HepG2 (cell line): ENCODE data around the gene UAP1L1. TPM values are rescaled to one million over a fixed set of nuclear protein-coding genes. Genes with fewer than 3 reads are reported as not detected.

ENCODE experiments used
- CREM ChIP-seq, 2 experiments: sonication (generic) in 1 of 2; formaldehyde crosslinking in 1 of 2; IDR thresholded peaks; 2 replicates each; pipeline versions ENCODE4 v1.4.0 to v1.6.1; 2016 to 2020; ENCODE audit warnings: antibody characterized with exemption in 1 of 2, mild to moderate bottlenecking in 1 of 2, missing genetic modification reagents in 1 of 2
- FOSL2 ChIP-seq: sonication (generic); formaldehyde crosslinking; IDR thresholded peaks from 2 replicates; pipeline ENCODE4 v1.4.0; 2020; ENCODE audit warnings: missing genetic modification reagents
- HMGXB4 ChIP-seq, 2 experiments: sonication (generic) in 1 of 2; formaldehyde crosslinking in 1 of 2; IDR thresholded peaks; 2 replicates each; pipeline versions ENCODE4 v1.4.0 to v1.6.1; 2018 to 2020; ENCODE audit warnings: missing genetic modification reagents in 2 of 2, borderline replicate concordance in 1 of 2, low read depth in 1 of 2, mild to moderate bottlenecking in 1 of 2, missing biosample characterization in 1 of 2
- IRX3 ChIP-seq: sonication (generic); formaldehyde crosslinking; IDR thresholded peaks from 2 replicates; pipeline ENCODE4 v1.8.1; 2023; ENCODE audit warnings: mild to moderate bottlenecking, low read depth, missing genetic modification reagents, borderline replicate concordance
- KLF11 ChIP-seq: IDR thresholded peaks from 2 replicates; pipeline ENCODE4 v1.6.1; 2016; ENCODE audit warnings: missing compliant biosample characterization
- LBX2 ChIP-seq: sonication (generic); formaldehyde crosslinking; IDR thresholded peaks from 2 replicates; pipeline ENCODE4 v1.5.0; 2020; ENCODE audit warnings: missing genetic modification reagents, mild to moderate bottlenecking, borderline replicate concordance
- NFYB ChIP-seq: sonication (generic); formaldehyde crosslinking; IDR thresholded peaks from 2 replicates; pipeline ENCODE4 v1.4.0; 2020; ENCODE audit warnings: missing genetic modification reagents
- PRDM10 ChIP-seq: sonication (generic); formaldehyde crosslinking; IDR thresholded peaks from 2 replicates; pipeline ENCODE4 v1.4.0; 2020; ENCODE audit warnings: low read depth, missing genetic modification reagents
- RAD51 ChIP-seq: fragments of 450-650 bp; IDR thresholded peaks from 2 replicates; pipeline ENCODE4 v1.6.1; 2016; ENCODE audit warnings: borderline replicate concordance
- REPIN1 ChIP-seq: sonication (generic); formaldehyde crosslinking; IDR thresholded peaks from 2 replicates; pipeline ENCODE4 v1.8.0; 2022; ENCODE audit warnings: missing genetic modification reagents, low read depth, mild to moderate bottlenecking, borderline replicate concordance
- SAFB2 ChIP-seq: sonication (generic); formaldehyde crosslinking; IDR thresholded peaks from 2 replicates; pipeline ENCODE4 v1.5.1; 2020; ENCODE audit warnings: missing genetic modification reagents, low read depth, mild to moderate bottlenecking, borderline replicate concordance
- SALL2 ChIP-seq: sonication (generic); formaldehyde crosslinking; IDR thresholded peaks from 2 replicates; pipeline ENCODE4 v1.8.1; 2023; ENCODE audit warnings: mild to moderate bottlenecking, missing genetic modification reagents, inconsistent platforms
- SIN3B ChIP-seq: fragments of 150-350 bp; IDR thresholded peaks from 2 replicates; pipeline ENCODE4 v1.6.1; 2014; ENCODE audit warnings: low read length
- SMYD3 ChIP-seq: sonication (generic); formaldehyde crosslinking; IDR thresholded peaks from 2 replicates; pipeline ENCODE4 v1.8.1; 2023; ENCODE audit warnings: mild to moderate bottlenecking, missing genetic modification reagents
- SP5 ChIP-seq: IDR thresholded peaks from 2 replicates; pipeline ENCODE4 v1.6.1; 2016; ENCODE audit warnings: low read depth, borderline replicate concordance
- ZFP36L1 ChIP-seq: sonication (generic); formaldehyde crosslinking; IDR thresholded peaks from 2 replicates; pipeline ENCODE4 v1.8.0; 2022; ENCODE audit warnings: mild to moderate bottlenecking, missing genetic modification reagents, moderate library complexity
- ZIK1 ChIP-seq: sonication (generic); formaldehyde crosslinking; IDR thresholded peaks from 2 replicates; pipeline ENCODE4 v1.5.0; 2020; ENCODE audit warnings: mild to moderate bottlenecking, low read depth, missing genetic modification reagents, borderline replicate concordance
- ZNF275 ChIP-seq: sonication (generic); formaldehyde crosslinking; IDR thresholded peaks from 2 replicates; pipeline ENCODE4 v1.8.0; 2022; ENCODE audit warnings: missing genetic modification reagents, mild to moderate bottlenecking, inconsistent platforms, borderline replicate concordance
- ZNF460 ChIP-seq: sonication (generic); formaldehyde crosslinking; IDR thresholded peaks from 2 replicates; pipeline ENCODE4 v1.5.1; 2020; ENCODE audit warnings: missing genetic modification reagents, mild to moderate bottlenecking, borderline replicate concordance
- ZNF577 ChIP-seq: sonication (generic); formaldehyde crosslinking; IDR thresholded peaks from 2 replicates; pipeline ENCODE4 v1.4.0; 2020; ENCODE audit warnings: mild to moderate bottlenecking, low read depth, missing genetic modification reagents, borderline replicate concordance
- polyA plus RNA-seq, 8 experiments: library from polyadenylated mRNA; depleted of rRNA in 3 of 8; stranded (reverse) in 7 of 8; unstranded in 1 of 8; fragments of >200 nt; fragmentation: Illumina TruSeq in 4 of 8; extraction: Trizol in 4 of 8; gene quantifications; 2 replicates each; pipeline versions ENCODE4 v1.2.1 to v1.2.3, GENCODE V29; 2011 to 2016; ENCODE audit warnings: low read depth in 4 of 8, missing spikeins in 1 of 8, mixed read lengths in 1 of 8; ENCODE audit not compliant: insufficient read depth in 1 of 8
- total RNA-seq, 5 experiments: library from RNA; depleted of rRNA; stranded (reverse); fragments of >200 nt; fragmentation: Illumina TruSeq; extraction: Trizol; gene quantifications; 2 replicates each; pipeline ENCODE4 v1.2.3, GENCODE V29; 2016; ENCODE audit warnings: low read depth in 1 of 5

Gene UAP1L1
- total and polyA plus RNA-seq, 2 of the 13 experiments (the other 11 are each of a cell fraction or from before 2014, with no cell fraction given): 5.4 to 6.4 TPM

- 0 out of 2 replicates have a peak, but pooled peaks have one; percentile 22 for TF ChIP-seq ZNF275 (CRISPR knock-in tag)
- peak; percentile 81 for TF ChIP-seq NFYB (CRISPR knock-in tag)
- TF ChIP-seq HMGXB4 (CRISPR knock-in tag; IDR thresholded peaks at IDR 0.05; ENCODE audit: borderline replicate concordance in 1 of 2, low read depth in 1 of 2): peak in 1 of 2 experiments; percentile 73; a peak in 2 of 4 replicates
- TF ChIP-seq SMYD3 (CRISPR knock-in tag): no peak
- 0 out of 2 replicates have a peak, but pooled peaks have one; percentile 12 for TF ChIP-seq SIN3B
- TF ChIP-seq CREM (IDR thresholded peaks at IDR 0.05): peak; percentile 32; the same call in 1 of the 2 replicates
- TF ChIP-seq CREM (CRISPR knock-in tag; IDR thresholded peaks at IDR 0.05): no peak
- TF ChIP-seq PRDM10: no peak
- TF ChIP-seq IRX3 (CRISPR knock-in tag): 0 out of 2 replicates have a peak, but pooled peaks have one; percentile 20
- TF ChIP-seq KLF11 (CRISPR knock-in tag): 0 out of 2 replicates have a peak, but pooled peaks have one; percentile 16
- 0 out of 2 replicates have a peak, but pooled peaks have one; percentile 8 for TF ChIP-seq SALL2 (CRISPR knock-in tag)
- TF ChIP-seq SAFB2: peak; percentile 32; the same call in 1 of the 2 replicates
- TF ChIP-seq SP5: peak; percentile 56; the same call in 1 of the 2 replicates
- TF ChIP-seq ZIK1 (CRISPR knock-in tag): 0 out of 2 replicates have a peak, but pooled peaks have one; percentile 38
- TF ChIP-seq ZFP36L1 (CRISPR knock-in tag): 0 out of 2 replicates have a peak, but pooled peaks have one; percentile 42
- peak; percentile 35; the same call in 1 of the 2 replicates for TF ChIP-seq LBX2
- no peak for TF ChIP-seq FOSL2 (CRISPR knock-in tag)
- TF ChIP-seq RAD51: no peak
- TF ChIP-seq REPIN1 (CRISPR knock-in tag): 0 out of 2 replicates have a peak, but pooled peaks have one; percentile 19
- 0 out of 2 replicates have a peak, but pooled peaks have one; percentile 16 for TF ChIP-seq ZNF577 (CRISPR knock-in tag)
- no peak for TF ChIP-seq ZNF460 (CRISPR knock-in tag)
Measured at GRCh38 chr9:137070201-137070905, 7.0 kb upstream of the UAP1L1 start, which contains the start of gene SAPCD2 (continued).
